Body of pancreas (tissue), 4 donors: ENCODE measurements around the gene NPPA. TPM values are rescaled to one million over a fixed set of nuclear protein-coding genes. Genes with fewer than 3 reads are reported as not detected.
"Not testable (repeated sequence)": the region's sequence is repeated elsewhere in the genome, so short reads cannot be mapped to it uniquely, and the experiment has no call there.

Experiments used
- ATAC-seq: fragments of 150-250 bp; one replicate; pipeline ENCODE4 v1.9.1; 2016
- DNase-seq, 4 donors: peaks; one replicate each; pipeline ENCODE4 v3.0.0-alpha.2; 2019
- H3K27ac ChIP-seq, 4 donors: fragments of 200-600 bp; sonication (generic); 1 replicate in 3 of 4; 2 replicates in 1 of 4; pipeline versions ENCODE4 v1.5.1 to v1.6.1; 2016 to 2019; ENCODE audit warnings: mild to moderate bottlenecking in 1 of 4, mixed read lengths in 1 of 4, moderate library complexity in 1 of 4
- H3K27me3 ChIP-seq, 2 donors: fragments of 200-600 bp; sonication (generic); one replicate each; pipeline ENCODE4 v1.6.0; 2016; ENCODE audit warnings: mild to moderate bottlenecking in 1 of 2
- H3K36me3 ChIP-seq, 2 donors: fragments of 200-600 bp; sonication (generic); replicated peaks in 1 of 2; 2 replicates each; pipeline ENCODE4 v1.5.1; 2016; ENCODE audit warnings: low read depth in 2 of 2; ENCODE audit not compliant: insufficient read depth in 1 of 2
- H3K4me1 ChIP-seq: fragments of 200-600 bp; sonication (generic); one replicate; pipeline ENCODE4 v1.6.0; 2016
- H3K4me3 ChIP-seq, 2 donors: fragments of 200-600 bp; sonication (generic); 1 replicate in 1 of 2; 2 replicates in 1 of 2; pipeline ENCODE4 v1.5.1; 2016 to 2019
- H3K9me3 ChIP-seq, 3 donors: fragments of 200-600 bp; sonication (generic); 1 replicate in 2 of 3; 2 replicates in 1 of 3; pipeline ENCODE4 v1.5.1; 2016
- CTCF ChIP-seq, 7 experiments: fragments of 450-650 bp in 4 of 7; fragments of 200-600 bp in 3 of 7; sonication (generic) in 3 of 7; IDR thresholded peaks; one replicate each; pipeline ENCODE4 v1.5.1; 2016 to 2019; ENCODE audit warnings: antibody characterized with exemption in 7 of 7
- POLR2A ChIP-seq, 3 donors: fragments of 450-650 bp; IDR thresholded peaks; one replicate each; pipeline ENCODE4 v1.6.1; 2016; ENCODE audit warnings: antibody characterized with exemption in 3 of 3, mild to moderate bottlenecking in 2 of 3
- WGBS, 2 donors: methylation state at CpG; one replicate each; pipeline ENCODE4 v1.1.5; 2017; 5-methylcytosine and 5-hydroxymethylcytosine counted together
- intact Hi-C: fragments of 100-400 bp; cut with DNase I; formaldehyde crosslinking; loops from one replicate; pipeline ENCODE4 v1.15.1; 2023
- total RNA-seq, 2 donors: library from RNA; depleted of rRNA; stranded (reverse); fragments of >200 nt; gene quantifications; one replicate each; pipeline ENCODE4 v1.1.0, GENCODE V29; 2016

NPPA gene
- total RNA-seq = 10 to 100 TPM in 1 of 2 donors, not detected in 1; 25.4 TPM

- no peak for TF ChIP-seq CTCF (IDR thresholded peaks at IDR 0.05)
- no peak for TF ChIP-seq POLR2A (IDR thresholded peaks at IDR 0.05)
- Histone ChIP-seq H3K9me3 (no peaks in the 10 kb centered on the region), H3K4me1 (no peaks in the 10 kb centered on the region), H3K27ac (no peak within 1 kb of the TSS), H3K4me3 (no peak within 1 kb of the TSS), H3K36me3 (peaks cover 0 to 3% of the 10 kb centered on the region in 2 donors), H3K27me3 (no peaks in the 10 kb centered on the region)
- ATAC-seq (no peak), DNase-seq (peak in 2 of 4 donors; percentile 32)
- WGBS, 2 donors = 70 to 78% methylated on average over 13 to 18 of the region's 18 CpGs
- intact Hi-C loops = no loop called here
Measured at GRCh38 chr1:11847667-11848372, at the start of gene NPPA. TSS of gene NPPA (minus strand) at chr1:11847783. CDS start at chr1:11847684, 99 bp downstream.

- WGBS, 2 donors = 15 to 39% methylated on average over 1 of the region's 1 CpG
- peaks cover 0 to 11% of the 10 kb centered on the region in 2 donors for H3K27me3 ChIP-seq
- DNase-seq, H3K9me3 ChIP-seq, H3K4me3 ChIP-seq, H3K27ac ChIP-seq, ATAC-seq, H3K4me1 ChIP-seq, H3K36me3 ChIP-seq: not testable (repeated sequence)
- intact Hi-C loops = loop anchor here (5.0 kb wide), 1 partner anchor 57 kb away; no protein-coding TSS in a partner anchor
Measured at GRCh38 chr1:11894501-11894900, 46.9 kb upstream of the NPPA start.

GRCh38 chr1:11893907-11894251 is 46.3 kb upstream of the NPPA start:
- H3K27ac ChIP-seq = no peak overlapping the region
- H3K27me3 ChIP-seq = peaks cover 0 to 5% of the 10 kb centered on the region in 2 donors
- H3K36me3 ChIP-seq = no peaks in the 10 kb centered on the region
- H3K9me3 ChIP-seq = no peaks in the 10 kb centered on the region
- DNase-seq (peak; percentile 63 to 73 (median 68)), ATAC-seq (peak; percentile 88)
- H3K4me1 ChIP-seq = no peaks in the 10 kb centered on the region
- TF ChIP-seq POLR2A (IDR thresholded peaks at IDR 0.05) (no peak), CTCF (IDR thresholded peaks at IDR 0.05) (peak; percentile 80 to 90 (median 84))
- H3K4me3 ChIP-seq = no peak overlapping the region
- intact Hi-C loops = loop anchor here (5.0 kb wide), 1 partner anchor 57 kb away; no protein-coding TSS in a partner anchor
- WGBS, 2 donors = 0% methylated on average over 2 to 5 of the region's 5 CpGs

GRCh38 chr1:11891433-11892186 is 44.0 kb upstream of the NPPA start:
- ATAC-seq (no peak), DNase-seq (no peak)
- TF ChIP-seq POLR2A (IDR thresholded peaks at IDR 0.05) (no peak), CTCF (IDR thresholded peaks at IDR 0.05) (no peak)
- no peak overlapping the region for H3K27ac ChIP-seq
- H3K4me1 ChIP-seq = no peaks in the 10 kb centered on the region
- H3K27me3 ChIP-seq = no peaks in the 10 kb centered on the region
- intact Hi-C loops = loop anchor here (5.0 kb wide), 1 partner anchor 54 kb away; no protein-coding TSS in a partner anchor
- H3K9me3 ChIP-seq = no peaks in the 10 kb centered on the region
- H3K36me3 ChIP-seq = no peaks in the 10 kb centered on the region
- H3K4me3 ChIP-seq = no peak overlapping the region
- WGBS, 2 donors = 62 to 69% methylated on average over 6 of the region's 6 CpGs

GRCh38 chr1:11888877-11889208 is 41.3 kb upstream of the NPPA start:
- TF ChIP-seq POLR2A (IDR thresholded peaks at IDR 0.05) = no peak
- no peak for TF ChIP-seq CTCF (IDR thresholded peaks at IDR 0.05)
- Histone ChIP-seq H3K4me1 (no peaks in the 10 kb centered on the region), H3K36me3 (no peaks in the 10 kb centered on the region), H3K27me3 (no peaks in the 10 kb centered on the region), H3K27ac (no peak overlapping the region), H3K4me3 (no peak overlapping the region), H3K9me3 (no peaks in the 10 kb centered on the region)
- DNase-seq = no peak
- no peak for ATAC-seq
- WGBS, 2 donors = 51% methylated on average over 3 of the region's 3 CpGs; no CpG with 5 or more reads in 1 of the 2 donors
- intact Hi-C loops = no loop called here
